Aorta (tissue), 5 donors: Measurements from ENCODE around the gene UCKL1. TPM values are rescaled to one million over a fixed set of nuclear protein-coding genes. Genes with fewer than 3 reads are reported as not detected.
"Not testable (repeated sequence)": the region's sequence is repeated elsewhere in the genome, so short reads cannot be mapped to it uniquely, and the experiment has no call there.

Source experiments
- ATAC-seq: fragments of 200-7000 bp; cut with Tn5 transposase; one replicate; pipeline ENCODE4 v1.9.1; 2022; ENCODE audit warnings: moderate library complexity; ENCODE audit not compliant: low FRiP score
- DNase-seq, 2 donors: peaks; one replicate each; pipeline ENCODE4 v3.0.0-alpha.2; 2020
- H3K27ac ChIP-seq, 2 donors: one replicate each; pipeline ENCODE4 v1.5.1; 2013; ENCODE audit warnings: low read length in 2 of 2, mild to moderate bottlenecking in 2 of 2, moderate library complexity in 2 of 2, control low read depth in 1 of 2, inconsistent platforms in 1 of 2, low read depth in 1 of 2
- H3K27me3 ChIP-seq, 2 donors: one replicate each; pipeline ENCODE4 v1.6.1; 2013; ENCODE audit warnings: control low read depth in 1 of 2, low read length in 1 of 2, mild to moderate bottlenecking in 1 of 2, moderate library complexity in 1 of 2; ENCODE audit not compliant: insufficient read depth in 2 of 2, control insufficient read depth in 1 of 2
- H3K36me3 ChIP-seq, 2 donors: one replicate each; pipeline ENCODE4 v1.6.1; 2013; ENCODE audit warnings: control low read depth in 1 of 2, low read length in 1 of 2, mild to moderate bottlenecking in 1 of 2; ENCODE audit not compliant: insufficient read depth in 2 of 2, control insufficient read depth in 1 of 2
- H3K4me1 ChIP-seq, 2 donors: one replicate each; pipeline ENCODE4 v1.6.1; 2013; ENCODE audit warnings: low read length in 2 of 2, control low read depth in 1 of 2, mild to moderate bottlenecking in 1 of 2, moderate library complexity in 1 of 2; ENCODE audit not compliant: insufficient read depth in 2 of 2, control insufficient read depth in 1 of 2
- H3K4me3 ChIP-seq, 2 donors: one replicate each; pipeline ENCODE4 v1.5.1; 2013; ENCODE audit warnings: low read length in 2 of 2, control low read depth in 1 of 2, mild to moderate bottlenecking in 1 of 2
- H3K9me3 ChIP-seq: one replicate; pipeline ENCODE4 v1.6.1; 2013; ENCODE audit warnings: mild to moderate bottlenecking, low read length; ENCODE audit not compliant: control insufficient read depth
- WGBS, 2 donors: extraction: QIAGEN DNeasy Blood & Tissue Kit; methylation state at CpG; one replicate each; pipeline ENCODE4 v1.1.7; 2013; 5-methylcytosine and 5-hydroxymethylcytosine counted together
- intact Hi-C, 2 donors: fragments of 100-400 bp; cut with DNase I; formaldehyde crosslinking; loops; one replicate each; pipeline versions ENCODE4 v1.14.2 to v1.15.0; 2022
- polyA plus RNA-seq, 2 donors: library from polyadenylated mRNA; stranded (reverse); fragments of 200-250 nt; gene quantifications; one replicate each; pipeline ENCODE4 v1.2.3, GENCODE V29; 2013
- total RNA-seq, 2 donors: library from RNA; stranded (reverse); fragmentation: NEBNext Ultra II Directional; extraction: Animal tissue kit (Norgen Biotek cat#: 25700); gene quantifications; one replicate each; pipeline ENCODE4 v1.2.1, GENCODE V29; 2021
- donor health status: healthy with polysubstance abuse.
- donor health status: Bipolar disorder and iron deficiency.
- donor health status: DM: no; HTN: no; CAD: no.
- donor health status: DM: no; HTN: no; CAD: no.
- donor health status: DM: yes; HTN: yes; CAD: no.

The UCKL1 gene
- total and polyA plus RNA-seq, 4 donors, result 24.3 to 85.0 (median 33.4) TPM

GRCh38 chr20:63962426-63963347, 6.5 kb upstream of the UCKL1 start:
- peaks cover 0 to 5% of the 10 kb centered on the region in 2 donors for H3K36me3 ChIP-seq

GRCh38 chr20:63961664-63962425, 5.6 kb upstream of the UCKL1 start:
- Histone ChIP-seq H3K36me3 (peaks cover 0 to 5% of the 10 kb centered on the region in 2 donors), H3K27me3 (no peaks in the 10 kb centered on the region), H3K4me1 (no peaks in the 10 kb centered on the region), H3K27ac (no peak overlapping the region), H3K4me3 (no peak overlapping the region), H3K9me3 (no peaks in the 10 kb centered on the region)
- intact Hi-C loops, result no loop called here
- 86 to 88% methylated on average over 26 of the region's 26 CpGs for WGBS, 2 donors
- DNase-seq (no peak), ATAC-seq (no peak)

More at GRCh38 chr20:63962426-63963347, 6.5 kb upstream of the UCKL1 start:
- H3K4me1 ChIP-seq, result no peaks in the 10 kb centered on the region
- no peak overlapping the region for H3K27ac ChIP-seq
- H3K9me3 ChIP-seq, result no peaks in the 10 kb centered on the region
- intact Hi-C loops, result no loop called here
- no peaks in the 10 kb centered on the region for H3K27me3 ChIP-seq
- DNase-seq, result no peak
- ATAC-seq, result peak; percentile 12
- no peak overlapping the region for H3K4me3 ChIP-seq
- 94 to 95% methylated on average over 60 to 61 of the region's 61 CpGs for WGBS, 2 donors

GRCh38 chr20:63960654-63961621, 4.7 kb upstream of the UCKL1 start:
- H3K36me3 ChIP-seq, DNase-seq, H3K27ac ChIP-seq, ATAC-seq, intact Hi-C loops, H3K4me1 ChIP-seq, H3K27me3 ChIP-seq, H3K4me3 ChIP-seq, H3K9me3 ChIP-seq: not testable (repeated sequence)
- WGBS, 2 donors, result 87 to 91% methylated on average over 14 to 15 of the region's 15 CpGs

GRCh38 chr20:63959699-63960075, 3.5 kb upstream of the UCKL1 start:
- peaks cover 0 to 5% of the 10 kb centered on the region in 2 donors for H3K36me3 ChIP-seq
- no peaks in the 10 kb centered on the region for H3K4me1 ChIP-seq
- DNase-seq (no peak), ATAC-seq (no peak)
- no peaks in the 10 kb centered on the region for H3K27me3 ChIP-seq
- H3K4me3 ChIP-seq, result no peak overlapping the region
- no peaks in the 10 kb centered on the region for H3K9me3 ChIP-seq
- H3K27ac ChIP-seq, result no peak overlapping the region
- intact Hi-C loops, result no loop called here
- WGBS, 2 donors, result 85 to 86% methylated on average over 17 of the region's 17 CpGs

- 80% methylated on average over 9 to 10 of the region's 10 CpGs for WGBS, 2 donors
- Histone ChIP-seq H3K27me3 (no peaks in the 10 kb centered on the region), H3K4me1 (no peaks in the 10 kb centered on the region), H3K4me3 (no peak overlapping the region), H3K36me3 (peaks cover 0 to 2% of the 10 kb centered on the region in 2 donors), H3K9me3 (no peaks in the 10 kb centered on the region), H3K27ac (no peak overlapping the region)
- no peak for DNase-seq
- intact Hi-C loops, result no loop called here
- no peak for ATAC-seq
Observed at GRCh38 chr20:63958964-63959698, 2.9 kb upstream of the UCKL1 start.

- no peak for ATAC-seq
- Histone ChIP-seq H3K36me3 (peaks cover 0 to 1% of the 10 kb centered on the region in 2 donors), H3K27ac (no peak overlapping the region), H3K27me3 (no peaks in the 10 kb centered on the region), H3K4me1 (no peaks in the 10 kb centered on the region), H3K9me3 (no peaks in the 10 kb centered on the region), H3K4me3 (no peak overlapping the region)
- intact Hi-C loops, result no loop called here
- WGBS, 2 donors, result 61 to 63% methylated on average over 4 of the region's 4 CpGs
- DNase-seq, result no peak
Observed at GRCh38 chr20:63958471-63958870, 2.3 kb upstream of the UCKL1 start.

- H3K27ac ChIP-seq, result no peak overlapping the region
- H3K4me1 ChIP-seq, result no peaks in the 10 kb centered on the region
- H3K36me3 ChIP-seq, result no peaks in the 10 kb centered on the region
- H3K4me3 ChIP-seq, result no peak overlapping the region
- WGBS, 2 donors, result 42 to 45% methylated on average over 11 to 13 of the region's 13 CpGs
- no peaks in the 10 kb centered on the region for H3K27me3 ChIP-seq
- DNase-seq (no peak), ATAC-seq (no peak)
- no peaks in the 10 kb centered on the region for H3K9me3 ChIP-seq
- intact Hi-C loops, result no loop called here
Observed at GRCh38 chr20:63957690-63958441, 1.6 kb upstream of the UCKL1 start.
